ENCODE measurements around the gene NDE1.

Gene NDE1

DNA sequence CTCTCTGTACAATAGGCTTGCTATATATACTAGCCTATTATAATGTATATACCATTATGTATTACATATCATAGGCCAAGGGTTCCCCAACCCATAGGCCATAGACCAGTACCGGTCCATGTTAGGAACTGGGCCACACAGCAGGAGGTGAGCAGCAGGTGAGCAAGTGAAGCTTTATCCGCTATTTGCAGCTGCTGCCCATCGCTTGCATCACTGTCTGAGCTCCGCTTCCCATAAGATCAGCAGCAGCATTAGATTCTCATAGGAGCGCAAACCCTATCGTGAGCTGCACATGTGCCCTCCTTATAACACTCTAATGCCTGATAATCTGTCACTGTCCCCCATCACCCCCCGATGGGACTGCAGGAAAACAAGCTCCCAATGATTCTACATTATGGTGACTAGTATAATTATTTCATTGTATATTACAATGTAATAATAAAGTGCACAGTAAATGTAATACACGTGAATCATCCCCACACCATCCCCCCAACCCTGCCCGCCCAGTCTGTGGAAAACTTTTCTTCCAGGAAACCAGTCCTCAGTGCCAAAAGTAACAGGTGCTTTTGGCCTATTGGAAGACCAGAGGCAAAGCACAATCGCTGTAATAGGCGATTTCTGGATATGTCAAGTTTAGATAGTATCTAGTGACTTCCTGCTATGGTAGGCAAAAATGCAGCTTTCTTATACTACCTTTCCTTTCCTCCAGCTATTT lies 122.7 kb downstream of the NDE1 start:
- DNase-seq = no peak

DNA sequence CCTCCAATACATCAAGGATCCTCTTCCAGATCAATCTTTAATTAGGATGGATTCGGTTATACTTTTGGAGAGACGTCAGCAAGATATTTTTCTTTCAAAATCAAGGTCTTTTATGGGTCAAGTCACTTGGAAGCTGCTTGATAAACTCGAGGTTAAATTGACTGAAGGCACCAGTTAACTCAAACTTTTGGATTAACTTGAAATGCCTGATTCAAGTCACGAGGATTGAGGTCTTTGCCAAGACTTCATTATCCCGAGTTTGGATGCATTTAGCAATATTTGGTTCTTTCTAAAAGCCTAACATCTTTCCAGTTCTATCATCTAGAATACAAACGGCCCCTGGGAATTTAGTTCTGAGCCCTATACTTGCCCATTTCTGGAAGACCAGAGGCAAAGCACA lies 123.9 kb downstream of the NDE1 start:
- DNase-seq = no peak

DNA sequence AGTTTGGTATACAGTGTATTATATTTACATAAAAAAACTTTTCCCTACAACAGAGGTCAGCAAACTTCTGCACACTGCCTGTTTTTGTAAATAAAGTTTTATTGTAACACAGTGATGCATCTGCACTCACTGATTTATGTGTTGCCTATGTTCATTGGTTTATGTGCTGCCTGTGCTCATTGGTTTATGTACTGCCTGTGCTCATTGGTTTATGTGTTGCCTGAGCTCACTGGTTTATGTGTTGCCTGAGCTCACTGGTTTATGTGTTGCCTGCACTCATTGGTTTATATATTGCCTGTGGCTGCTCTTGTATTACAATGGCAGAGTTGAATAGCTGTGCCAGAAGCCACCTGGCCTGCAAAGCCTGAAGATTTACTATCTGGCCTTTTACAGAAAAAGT lies 125.2 kb downstream of the NDE1 start:
- DNase-seq = no peak

DNA sequence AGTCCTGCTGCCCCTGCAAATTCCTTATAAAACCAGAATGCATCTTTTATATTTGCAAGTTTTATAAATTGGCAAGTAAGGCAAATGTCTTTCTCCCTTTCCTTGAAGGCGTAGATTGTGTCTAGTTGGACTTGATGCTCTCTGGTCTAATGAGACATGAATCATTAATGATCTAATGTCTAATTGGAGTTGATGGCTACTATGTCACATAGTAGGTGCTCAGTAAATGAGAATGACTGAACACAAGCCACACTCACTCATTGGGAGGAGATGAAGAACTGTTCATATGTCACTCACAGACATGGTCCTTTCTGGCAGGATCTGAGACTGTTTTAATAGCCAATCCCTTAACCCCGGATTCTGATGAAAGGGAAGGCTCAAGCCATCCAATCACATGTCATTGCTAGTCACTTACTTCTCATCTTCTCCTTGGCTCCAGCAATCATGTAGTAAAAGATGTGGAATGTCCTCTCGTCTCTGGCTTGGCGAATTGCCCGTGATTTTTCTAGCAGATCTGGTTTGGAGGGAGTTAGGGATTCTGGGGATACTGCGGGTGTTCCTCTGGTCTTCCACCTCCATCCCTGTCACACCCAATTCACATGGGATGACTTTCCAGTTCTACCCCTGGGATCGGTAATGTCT lies 125.7 kb downstream of the NDE1 start:
- DNase-seq = no peak

Data from NCI-H2227 treated with DMSO at 0.1 percent for 48 hours (cell line).